Activated CD8-positive, alpha-beta T cell treated with anti-CD3 and anti-CD28 coated beads for 36 hours (primary cell): ENCODE measurements around the gene HIBCH. TPM values are rescaled to one million over a fixed set of nuclear protein-coding genes. Genes with fewer than 3 reads are reported as not detected.

Experiments used
- ATAC-seq: fragments of 200-7000 bp; cut with Tn5 transposase; one replicate; pipeline ENCODE4 v1.10.0; 2021; ENCODE audit warnings: mild to moderate bottlenecking, moderate library complexity
- CTCF ChIA-PET: fragments of 350-600 bp; sonication (Branson Sonifier 250); formaldehyde crosslinking; loops from one replicate; lab custom pipeline; 2021; ENCODE audit warnings: antibody characterized with exemption; lab: Charles Lee
- POLR2A ChIA-PET: fragments of 350-600 bp; sonication (Branson Sonifier 250); formaldehyde crosslinking; loops from one replicate; lab custom pipeline; 2021; ENCODE audit warnings: antibody characterized with exemption; lab: Charles Lee
- DNase-seq: peaks from one replicate; pipeline ENCODE4 v3.0.0-alpha.2; 2020
- H3K27ac Mint-ChIP-seq: one replicate; pipeline ENCODE4 v1.8.0; 2021; ENCODE audit warnings: mild to moderate bottlenecking, mixed read lengths
- H3K27me3 Mint-ChIP-seq: one replicate; pipeline ENCODE4 v1.8.0; 2021; ENCODE audit warnings: mixed read lengths
- H3K36me3 Mint-ChIP-seq: one replicate; pipeline ENCODE4 v1.8.0; 2021; ENCODE audit warnings: low read depth, mixed read lengths
- H3K4me1 Mint-ChIP-seq: one replicate; pipeline ENCODE4 v1.8.0; 2021; ENCODE audit warnings: low read depth, mixed read lengths
- H3K4me3 Mint-ChIP-seq: one replicate; pipeline ENCODE4 v1.8.0; 2021; ENCODE audit warnings: mild to moderate bottlenecking, moderate library complexity, mixed read lengths
- H3K9me3 Mint-ChIP-seq: one replicate; pipeline ENCODE4 v1.8.0; 2021; ENCODE audit warnings: mixed read lengths
- CTCF ChIP-seq: fragments of 200-600 bp; IDR thresholded peaks from one replicate; pipeline ENCODE4 v1.8.0; 2022; ENCODE audit warnings: antibody characterized with exemption, mild to moderate bottlenecking
- intact Hi-C: fragments of 100-400 bp; cut with micrococcal nuclease; formaldehyde crosslinking; loops from one replicate; pipeline ENCODE4 v1.10.0; 2022
- total RNA-seq, 2 experiments: library from RNA; stranded (reverse); gene quantifications; one replicate each; pipeline ENCODE4 v1.2.3, GENCODE V29; 2021

HIBCH gene
- total RNA-seq, 2 experiments from 2014 or later = 17.6 to 19.3 TPM

GRCh38 chr2:190214426-190215194, 105.0 kb downstream of the HIBCH start:
- ATAC-seq (no peak), DNase-seq (no peak)
- Mint-ChIP-seq H3K4me1 (peaks cover 17% of the 10 kb centered on the region), H3K27ac (no peak overlapping the region), H3K36me3 (peaks cover 2% of the 10 kb centered on the region), H3K9me3 (no peaks in the 10 kb centered on the region), H3K27me3 (no peaks in the 10 kb centered on the region), H3K4me3 (no peak overlapping the region)
- intact Hi-C loops = no loop called here
- CTCF ChIA-PET = interaction anchor here (1.2 kb wide), 1 partner anchor 9 kb away, joined by 3 read pairs; no protein-coding TSS in a partner anchor
- TF ChIP-seq CTCF = no peak
- POLR2A ChIA-PET = no interaction called here

- intact Hi-C loops = no loop called here
Measured at GRCh38 chr2:190213441-190214335, 105.9 kb downstream of the HIBCH start.

GRCh38 chr2:190210471-190210870, 109.2 kb downstream of the HIBCH start:
- no peak for TF ChIP-seq CTCF
- DNase-seq = no peak
- Mint-ChIP-seq H3K36me3 (no peaks in the 10 kb centered on the region), H3K27me3 (no peaks in the 10 kb centered on the region), H3K9me3 (no peaks in the 10 kb centered on the region), H3K27ac (no peak overlapping the region), H3K4me3 (no peak overlapping the region), H3K4me1 (peaks cover 3% of the 10 kb centered on the region)
- no peak for ATAC-seq
- POLR2A ChIA-PET = no interaction called here
- CTCF ChIA-PET = no interaction called here
- intact Hi-C loops = no loop called here

More at GRCh38 chr2:190213441-190214335, 105.9 kb downstream of the HIBCH start:
- no peaks in the 10 kb centered on the region for H3K27me3 Mint-ChIP-seq
- ChIA-PET CTCF (no interaction called here), POLR2A (no interaction called here)
- peaks cover 17% of the 10 kb centered on the region for H3K4me1 Mint-ChIP-seq
- no peak for ATAC-seq
- no peaks in the 10 kb centered on the region for H3K36me3 Mint-ChIP-seq
- TF ChIP-seq CTCF = no peak
- no peak for DNase-seq
- no peaks in the 10 kb centered on the region for H3K9me3 Mint-ChIP-seq
- H3K27ac Mint-ChIP-seq = no peak overlapping the region
- H3K4me3 Mint-ChIP-seq = no peak overlapping the region

GRCh38 chr2:190209559-190209958, 110.1 kb downstream of the HIBCH start:
- Mint-ChIP-seq H3K4me3 (no peak overlapping the region), H3K4me1 (no peaks in the 10 kb centered on the region), H3K27ac (no peak overlapping the region), H3K36me3 (peaks cover 3% of the 10 kb centered on the region), H3K9me3 (no peaks in the 10 kb centered on the region), H3K27me3 (no peaks in the 10 kb centered on the region)
- ATAC-seq (no peak), DNase-seq (no peak)
- TF ChIP-seq CTCF = no peak
- intact Hi-C loops = no loop called here
- POLR2A ChIA-PET = no interaction called here
- CTCF ChIA-PET = no interaction called here

GRCh38 chr2:190207930-190208329, 111.7 kb downstream of the HIBCH start:
- no peak for DNase-seq
- POLR2A ChIA-PET = no interaction called here

More at GRCh38 chr2:190207930-190208329, 111.7 kb downstream of the HIBCH start:
- Mint-ChIP-seq H3K4me1 (no peaks in the 10 kb centered on the region), H3K27me3 (no peaks in the 10 kb centered on the region), H3K36me3 (peaks cover 11% of the 10 kb centered on the region), H3K9me3 (no peaks in the 10 kb centered on the region), H3K27ac (no peak overlapping the region), H3K4me3 (no peak overlapping the region)
- intact Hi-C loops = no loop called here
- TF ChIP-seq CTCF = no peak
- CTCF ChIA-PET = no interaction called here
- ATAC-seq = no peak
